Cardiac fibroblast (primary cell): ENCODE data around the gene DNAH1.
A peak's percentile ranks its signal among the peaks of the same experiment; 100 is the strongest.

Experiments
- DNase-seq, 2 donors: peaks; one replicate each; pipeline versions ENCODE4 v3.0.0 to v3.0.0-alpha.2; 2010; ENCODE audit warnings: low read depth in 2 of 2
- H3K4me3 ChIP-seq, 2 donors: replicated peaks in 1 of 2; 1 replicate in 1 of 2; 2 replicates in 1 of 2; pipeline ENCODE4 v1.5.1; 2011; ENCODE audit warnings: low read depth in 2 of 2, low read length in 2 of 2, mild to moderate bottlenecking in 2 of 2, moderate library complexity in 1 of 2
- TF ChIP-seq, protein P1 (sequence below): IDR thresholded peaks from one replicate; pipeline ENCODE4 v1.5.1; 2011; ENCODE audit warnings: low read depth, mild to moderate bottlenecking, low read length, inconsistent platforms

Gene DNAH1

DNA sequence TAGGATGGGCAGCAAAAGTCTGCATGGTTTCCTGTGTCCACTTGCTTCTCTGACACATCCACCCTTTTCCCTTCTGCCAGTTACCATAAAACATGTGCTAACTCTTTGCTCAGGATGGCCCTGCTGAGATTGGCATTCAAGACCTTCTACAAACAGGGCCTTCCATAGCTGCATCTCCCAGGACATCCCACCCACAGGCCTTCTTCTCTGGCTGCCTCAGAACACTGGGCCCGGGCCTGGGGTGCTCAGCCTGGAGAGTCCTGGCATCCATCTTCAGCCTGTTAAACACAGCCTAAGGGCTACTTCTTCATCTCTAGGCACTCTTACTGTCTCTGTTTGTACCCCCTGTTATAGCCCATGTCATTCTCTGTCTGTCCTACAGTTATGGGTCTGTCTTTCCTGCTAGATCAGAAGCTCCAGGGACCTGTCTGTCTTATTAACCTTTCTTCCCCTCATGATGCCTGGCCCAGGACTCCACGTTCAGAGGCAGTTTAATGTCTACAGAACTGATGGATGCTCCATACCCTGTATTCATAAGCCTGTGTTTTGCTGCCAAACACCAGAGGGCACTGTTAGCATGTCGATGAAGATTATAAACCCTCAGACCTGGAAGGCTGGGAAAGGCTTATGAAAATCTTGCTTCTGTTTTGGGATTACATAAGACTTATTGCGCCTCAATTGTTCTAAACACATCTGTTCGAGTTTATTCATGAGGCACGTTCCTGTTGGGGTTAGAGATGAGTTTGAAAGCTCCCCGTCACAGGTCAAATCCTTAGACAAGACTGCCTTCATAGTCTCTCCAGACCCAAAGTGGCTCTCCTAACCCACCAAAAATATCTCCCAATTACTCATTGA, 112.3 kb downstream of the DNAH1 start:
- DNase-seq, result peak; percentile 90
- TF ChIP-seq, protein P1, sequence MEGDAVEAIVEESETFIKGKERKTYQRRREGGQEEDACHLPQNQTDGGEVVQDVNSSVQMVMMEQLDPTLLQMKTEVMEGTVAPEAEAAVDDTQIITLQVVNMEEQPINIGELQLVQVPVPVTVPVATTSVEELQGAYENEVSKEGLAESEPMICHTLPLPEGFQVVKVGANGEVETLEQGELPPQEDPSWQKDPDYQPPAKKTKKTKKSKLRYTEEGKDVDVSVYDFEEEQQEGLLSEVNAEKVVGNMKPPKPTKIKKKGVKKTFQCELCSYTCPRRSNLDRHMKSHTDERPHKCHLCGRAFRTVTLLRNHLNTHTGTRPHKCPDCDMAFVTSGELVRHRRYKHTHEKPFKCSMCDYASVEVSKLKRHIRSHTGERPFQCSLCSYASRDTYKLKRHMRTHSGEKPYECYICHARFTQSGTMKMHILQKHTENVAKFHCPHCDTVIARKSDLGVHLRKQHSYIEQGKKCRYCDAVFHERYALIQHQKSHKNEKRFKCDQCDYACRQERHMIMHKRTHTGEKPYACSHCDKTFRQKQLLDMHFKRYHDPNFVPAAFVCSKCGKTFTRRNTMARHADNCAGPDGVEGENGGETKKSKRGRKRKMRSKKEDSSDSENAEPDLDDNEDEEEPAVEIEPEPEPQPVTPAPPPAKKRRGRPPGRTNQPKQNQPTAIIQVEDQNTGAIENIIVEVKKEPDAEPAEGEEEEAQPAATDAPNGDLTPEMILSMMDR, result peak; percentile 77
- no peak overlapping the region for H3K4me3 ChIP-seq

DNA sequence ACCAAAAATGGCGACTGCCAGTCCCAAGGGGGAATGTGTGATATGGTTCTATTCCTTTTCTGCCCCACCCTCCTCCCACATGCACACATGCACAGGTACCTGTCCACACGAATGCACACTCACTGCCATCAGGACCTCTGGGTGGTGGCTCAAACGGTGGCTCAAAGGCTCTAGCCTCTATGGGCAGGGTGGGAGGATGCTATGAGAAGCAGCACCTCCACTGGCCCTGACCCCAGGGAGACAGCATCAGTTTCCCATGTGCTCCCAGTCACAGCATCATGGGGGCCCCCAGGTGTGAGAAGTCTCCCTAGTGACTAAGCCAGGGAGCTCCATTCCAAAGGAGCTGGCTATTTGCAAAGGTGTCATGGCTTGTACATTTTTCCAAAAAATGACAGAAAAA, 112.9 kb downstream of the DNAH1 start:
- TF ChIP-seq, protein P1, result no peak

DNA sequence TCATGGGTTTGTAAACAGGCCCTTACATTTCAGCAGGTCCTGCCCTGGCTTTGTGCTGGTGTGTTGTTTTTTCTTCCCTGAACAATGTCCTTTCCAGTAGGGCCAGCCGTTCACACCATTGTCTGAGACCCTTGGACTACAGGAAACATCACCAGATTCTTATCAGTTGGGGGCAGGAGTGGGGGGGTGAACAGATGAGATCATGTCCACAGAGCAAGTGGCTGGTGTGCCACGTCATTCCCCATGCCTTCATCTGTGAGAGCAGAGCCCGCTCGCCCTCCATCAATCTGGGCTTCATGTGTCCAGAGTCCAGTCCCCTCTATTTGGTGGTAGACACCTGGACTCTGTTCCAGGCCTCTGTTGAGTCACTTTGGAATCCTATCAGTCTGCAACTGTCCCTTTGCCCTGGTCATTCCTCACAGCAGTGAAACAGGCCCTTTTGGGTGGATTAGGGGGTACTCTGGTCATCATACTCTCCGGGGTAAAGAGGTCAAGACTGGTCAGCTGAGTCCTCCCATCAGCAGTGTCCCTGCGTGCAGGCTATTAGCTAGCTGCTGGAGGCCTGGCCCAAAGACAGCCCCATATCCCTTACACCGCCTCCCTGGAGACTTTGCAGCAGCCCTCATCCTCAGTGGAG, 113.8 kb downstream of the DNAH1 start:
- H3K4me3 ChIP-seq, result no peak overlapping the region
- TF ChIP-seq, protein P1, result no peak
- DNase-seq, result peak in 1 of 2 donors; percentile 60

More for the DNA sequence above, 112.9 kb downstream of the DNAH1 start:
- H3K4me3 ChIP-seq, result no peak overlapping the region
- DNase-seq, result no peak

DNA sequence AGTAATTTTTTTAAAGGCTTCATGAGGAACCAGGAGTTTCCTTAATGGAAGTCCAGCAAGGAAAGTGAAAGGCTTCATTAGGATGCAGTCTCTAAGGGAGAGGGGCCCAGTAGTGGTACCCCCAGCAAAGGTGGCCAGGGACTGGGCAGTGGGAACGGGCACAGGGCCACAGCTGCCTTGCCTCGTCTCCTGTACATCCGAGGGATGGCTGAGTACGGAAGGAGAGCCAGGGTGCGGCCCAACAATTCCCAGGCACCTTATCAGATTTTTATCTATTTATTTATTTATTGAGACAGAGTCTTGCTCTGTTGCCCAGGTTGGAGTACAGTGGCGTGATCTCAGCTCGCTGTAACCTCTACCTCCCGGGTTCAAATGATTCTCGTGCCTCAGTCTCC, 114.3 kb downstream of the DNAH1 start:
- DNase-seq, result no peak
- H3K4me3 ChIP-seq, result no peak overlapping the region
- TF ChIP-seq, protein P1, result no peak

DNA sequence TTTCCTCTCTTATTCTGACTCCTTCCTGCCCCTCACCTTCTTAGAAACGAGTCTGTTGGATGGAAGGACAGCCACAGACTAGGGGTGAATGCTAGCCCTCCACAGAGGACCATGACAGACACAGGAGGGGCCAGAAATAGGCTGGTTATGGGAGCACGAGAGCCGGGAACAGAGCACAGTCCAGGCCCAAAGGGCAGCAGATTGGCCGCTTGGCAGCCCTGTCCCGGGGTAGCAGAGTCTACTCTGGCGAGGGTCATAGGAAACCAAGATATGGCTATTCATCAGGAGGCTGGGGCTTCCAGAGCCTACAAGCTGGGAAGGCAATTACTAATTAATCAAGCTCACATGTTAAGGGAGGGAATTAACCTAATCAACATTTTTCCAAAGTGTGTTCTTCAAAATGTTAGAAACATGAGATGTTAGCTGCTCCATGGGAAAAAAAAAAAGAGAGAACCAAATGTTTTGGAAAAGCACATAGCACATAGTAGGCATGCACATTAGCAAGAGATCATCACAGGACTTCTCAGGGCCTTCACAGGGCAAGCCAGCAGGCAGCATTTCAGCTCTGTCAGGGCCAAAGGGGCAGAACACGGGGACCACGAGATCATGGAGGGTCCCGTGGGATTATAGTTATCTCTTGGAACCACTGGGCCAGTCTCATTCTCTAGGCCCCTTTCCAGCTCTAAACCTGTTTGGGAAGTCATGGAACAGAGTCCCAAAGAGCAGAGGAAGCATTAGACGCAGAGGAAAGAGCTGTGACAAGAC, 115.5 kb downstream of the DNAH1 start:
- TF ChIP-seq, protein P1, result no peak
- no peak for DNase-seq
- no peak overlapping the region for H3K4me3 ChIP-seq

DNA sequence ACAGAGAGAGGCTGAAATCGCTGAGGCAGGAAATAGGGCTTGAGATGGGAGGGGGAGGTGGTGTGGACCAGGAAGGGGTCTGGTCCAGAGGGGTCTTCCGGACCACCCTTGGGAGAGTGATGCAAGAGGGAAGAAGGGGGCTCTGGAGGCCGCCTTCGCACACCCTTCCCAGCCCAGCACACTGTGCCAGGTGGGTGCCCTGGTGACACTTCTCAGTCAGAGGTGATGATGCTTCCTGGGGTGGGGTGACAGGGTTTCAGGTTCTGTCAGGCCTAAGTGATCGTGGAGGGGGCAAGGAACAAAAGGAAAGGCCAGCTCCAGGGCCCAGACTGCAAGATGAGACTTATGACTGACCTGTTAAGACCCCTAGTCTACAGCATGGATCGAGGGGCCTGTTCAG, 116.1 kb downstream of the DNAH1 start:
- no peak for DNase-seq
- TF ChIP-seq, protein P1, result no peak
- H3K4me3 ChIP-seq, result no peak overlapping the region
